ENCODE measurements around the gene WEE2.
"Not testable (repeated sequence)": the region's sequence is repeated elsewhere in the genome, so short reads cannot be mapped to it uniquely, and the experiment has no call there.

The WEE2 gene

DNA sequence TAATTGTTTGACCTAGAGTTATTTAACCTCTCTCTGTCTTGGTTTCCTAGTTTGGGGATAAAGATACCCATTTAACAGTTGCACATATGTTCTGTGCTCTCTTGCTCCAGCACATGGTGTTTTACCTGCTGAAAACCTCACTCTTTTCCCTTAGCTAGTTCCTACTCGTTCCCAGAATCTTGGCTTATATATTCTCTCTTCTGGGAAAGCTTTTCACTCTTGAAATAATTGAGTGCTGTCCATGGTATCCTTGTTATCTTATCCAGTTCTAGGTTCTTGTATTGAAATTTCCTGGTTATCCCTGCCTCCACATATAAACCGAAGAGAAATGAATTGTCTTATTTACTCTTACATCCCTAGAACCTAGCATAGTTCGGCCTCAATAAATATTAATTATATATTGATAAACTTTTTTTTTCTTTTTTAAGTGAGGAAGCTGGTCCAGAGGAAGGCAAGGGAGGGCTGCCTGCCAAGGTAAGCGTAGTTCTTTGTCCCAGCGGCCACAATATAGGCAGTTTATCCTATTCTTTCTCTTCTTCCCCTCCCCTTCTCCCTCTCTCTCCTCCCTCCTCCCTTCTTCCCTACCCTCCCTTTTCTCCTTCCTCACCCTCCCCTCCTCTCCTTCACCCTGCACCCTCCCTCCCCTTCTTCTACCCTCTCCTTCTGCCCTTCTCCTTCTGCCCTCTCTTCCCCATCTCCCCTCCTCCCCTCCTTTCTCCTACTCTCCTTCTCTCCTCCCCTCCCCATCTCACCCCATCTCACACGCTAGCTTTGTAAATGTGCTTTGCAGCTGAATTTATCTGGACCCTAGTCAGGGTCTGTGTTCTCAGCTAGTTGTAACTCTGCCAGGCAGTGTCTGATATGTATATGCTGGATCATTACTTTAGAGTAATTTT, 7.9 kb downstream of the WEE2 start:
- no peak for DNase-seq

DNA sequence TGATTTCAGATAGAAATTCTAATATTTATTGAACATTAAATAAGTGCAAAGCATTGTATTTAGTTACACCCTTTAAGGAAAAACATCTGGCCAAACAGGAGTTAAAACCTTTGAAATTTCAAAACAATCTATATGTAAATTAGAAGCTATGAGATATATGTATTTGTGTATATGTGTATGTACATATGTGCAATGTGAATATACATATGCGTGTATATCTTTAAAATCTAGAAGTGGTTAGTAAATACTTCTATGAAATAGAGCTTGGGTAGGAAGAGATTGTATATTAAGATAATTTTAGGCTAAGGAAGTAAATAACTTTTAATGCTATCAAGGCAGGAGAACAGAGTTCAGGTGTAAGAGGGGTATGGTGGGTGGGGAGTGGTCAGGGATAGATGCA, 9.3 kb downstream of the WEE2 start:
- no peak for DNase-seq

GRCh38 chr7:141722529-141722928, 14.4 kb downstream of the WEE2 start:
- no peak for DNase-seq

DNA sequence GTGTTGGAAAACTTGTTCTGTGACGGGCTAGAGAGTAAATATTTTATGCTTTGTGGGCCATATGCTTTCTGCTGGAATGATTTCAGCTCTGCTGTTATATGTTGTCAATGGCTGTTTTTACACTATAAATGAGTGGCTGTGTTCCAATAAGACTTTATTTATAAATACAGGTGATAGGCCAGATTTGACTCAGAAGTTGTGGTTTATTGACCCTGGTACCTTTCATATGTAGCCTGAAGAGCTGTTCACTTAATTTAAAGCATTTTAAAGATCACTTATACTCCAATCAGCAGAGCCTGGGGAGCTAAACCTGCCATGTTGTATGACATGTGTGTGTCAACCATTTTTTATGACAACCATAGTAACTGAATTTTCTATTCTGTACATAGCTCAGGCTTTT, 20.9 kb downstream of the WEE2 start:
- no peak for DNase-seq

GRCh38 chr7:141731476-141732149, 23.5 kb downstream of the WEE2 start:
- no peak for DNase-seq

DNA sequence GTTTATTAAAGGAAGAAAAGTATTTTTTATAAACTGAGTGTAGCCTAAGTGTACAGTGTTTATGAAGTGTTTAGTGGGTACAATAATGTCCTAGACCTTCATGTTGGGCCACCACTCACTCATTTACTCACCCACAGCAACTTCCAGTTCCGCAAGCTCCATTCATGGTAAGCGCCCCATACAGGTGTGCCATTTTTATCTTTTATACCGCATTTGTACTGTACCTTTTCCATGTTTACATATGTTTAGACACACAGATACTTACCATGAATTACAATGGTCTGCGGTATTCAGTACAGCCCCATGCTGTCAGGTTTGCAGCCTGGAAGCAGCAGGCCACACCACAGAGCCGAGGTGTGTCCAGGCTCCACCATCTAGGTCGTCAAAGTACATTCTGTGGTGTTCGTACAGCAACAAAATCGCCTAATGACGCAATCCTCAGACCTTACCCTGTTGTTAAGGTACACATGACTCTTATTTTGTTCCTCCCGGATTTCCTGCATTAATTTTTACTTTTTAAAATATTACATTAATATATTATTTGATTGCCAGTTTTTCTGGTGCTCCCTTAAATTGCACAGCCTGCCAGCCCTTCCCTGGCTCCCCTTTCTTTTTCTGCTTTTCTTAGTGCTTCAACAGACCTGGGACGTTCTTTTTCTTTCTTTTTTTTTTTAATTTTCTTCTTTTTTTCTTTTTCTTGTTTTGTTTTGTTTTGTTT, 29.1 kb downstream of the WEE2 start:
- no peak for DNase-seq

GRCh38 chr7:141737836-141738591, 29.9 kb downstream of the WEE2 start, which contains the start of gene SSBP1:
Gene SSBP1 (plus strand): TSS chr7:141738358. CDS start chr7:141739167, 809 bp downstream.
- no peak for DNase-seq

GRCh38 chr7:141738592-141739013, 30.4 kb downstream of the WEE2 start:
- DNase-seq, result no peak

DNA sequence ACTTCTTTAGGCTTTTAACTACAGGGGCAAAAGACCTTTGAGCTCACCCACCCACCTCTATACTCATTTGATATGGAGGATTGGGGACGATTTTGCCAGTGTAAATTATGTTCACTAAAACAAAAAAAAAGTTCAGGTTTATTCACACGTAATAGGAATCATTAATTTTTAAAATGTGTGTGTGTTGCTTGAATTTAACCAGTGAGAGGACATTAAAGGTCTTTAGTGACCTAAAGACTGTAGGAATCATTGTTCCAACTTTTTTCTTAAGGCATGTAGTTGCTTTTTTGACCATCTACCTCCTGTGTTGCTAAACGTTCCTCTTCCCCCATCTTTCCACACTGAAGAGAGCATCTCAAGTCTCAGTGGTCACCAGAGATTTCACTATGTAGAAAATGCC, 31.1 kb downstream of the WEE2 start:
- no peak for DNase-seq

DNA sequence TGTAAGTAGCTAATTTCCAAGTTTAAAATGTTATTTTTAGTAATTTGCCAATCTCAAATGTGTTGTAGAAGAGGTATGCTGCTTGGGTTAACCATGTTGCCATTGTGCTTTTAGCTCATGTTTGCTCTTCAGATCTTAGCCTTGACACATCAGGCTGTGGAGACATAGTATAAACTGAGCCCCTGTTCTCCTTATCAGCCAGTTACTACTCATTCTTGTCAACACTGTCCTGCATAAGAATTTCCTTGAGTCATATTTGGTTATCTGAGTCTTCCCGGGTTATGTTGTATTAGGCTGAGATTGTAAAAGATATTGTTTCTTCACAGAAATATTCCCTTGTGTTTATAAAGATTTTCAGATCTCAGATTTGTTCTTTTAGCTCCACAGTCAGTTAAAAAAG, 34.1 kb downstream of the WEE2 start:
- DNase-seq, result no peak

GRCh38 chr7:141744131-141744530, 36.0 kb downstream of the WEE2 start:
- DNase-seq, result no peak

DNA sequence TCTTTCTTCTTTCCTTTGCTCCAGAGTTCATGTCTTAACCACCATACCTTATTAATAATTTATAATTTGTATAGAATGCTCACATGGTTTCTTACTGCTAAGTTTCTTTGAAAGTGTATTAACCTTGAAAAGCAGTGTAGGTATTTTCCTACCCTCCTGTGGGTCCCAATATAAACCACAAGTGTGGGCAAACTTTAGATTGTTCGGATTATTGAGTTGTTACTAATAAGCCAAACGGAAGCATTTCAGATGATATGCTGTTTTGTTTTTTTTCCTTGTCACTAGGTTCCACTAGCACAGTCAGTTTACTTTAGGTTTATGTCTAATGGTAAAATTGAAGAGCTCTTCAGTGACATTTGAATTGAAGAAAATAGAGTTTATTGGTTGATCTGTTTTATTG, 40.2 kb downstream of the WEE2 start:
- DNase-seq, result no peak

GRCh38 chr7:141751904-141752303, 43.8 kb downstream of the WEE2 start:
- DNase-seq, result not testable (repeated sequence)

GRCh38 chr7:141752634-141753033, 44.5 kb downstream of the WEE2 start:
- DNase-seq, result no peak

- DNase-seq, result no peak
Measured at GRCh38 chr7:141754939-141755338, 46.8 kb downstream of the WEE2 start.

DNA sequence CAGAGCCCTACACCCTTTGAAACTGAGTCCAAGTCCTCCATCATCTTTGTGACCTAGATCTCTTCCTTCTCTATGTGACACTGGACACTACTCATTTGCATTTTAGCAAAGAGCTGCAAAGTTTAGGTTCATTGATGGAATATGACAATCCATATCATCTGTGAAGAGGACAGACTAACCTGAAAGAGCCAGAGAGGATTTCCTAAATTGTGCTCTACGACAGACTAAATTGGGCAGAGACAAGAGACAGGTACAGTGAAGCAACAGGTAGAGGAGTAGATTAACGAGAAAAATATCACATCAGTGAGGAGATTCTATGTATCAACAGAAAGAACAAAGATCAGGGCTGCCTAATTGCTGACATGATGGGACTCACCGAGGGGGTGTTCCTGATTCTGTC, 55.6 kb downstream of the WEE2 start, which contains the start of gene TAS2R3:
TSS of gene TAS2R3 (plus strand) at position 301 of the 400 bp plus-strand sequence. CDS start at position 363, 62 bp downstream.
- no peak for DNase-seq

DNA sequence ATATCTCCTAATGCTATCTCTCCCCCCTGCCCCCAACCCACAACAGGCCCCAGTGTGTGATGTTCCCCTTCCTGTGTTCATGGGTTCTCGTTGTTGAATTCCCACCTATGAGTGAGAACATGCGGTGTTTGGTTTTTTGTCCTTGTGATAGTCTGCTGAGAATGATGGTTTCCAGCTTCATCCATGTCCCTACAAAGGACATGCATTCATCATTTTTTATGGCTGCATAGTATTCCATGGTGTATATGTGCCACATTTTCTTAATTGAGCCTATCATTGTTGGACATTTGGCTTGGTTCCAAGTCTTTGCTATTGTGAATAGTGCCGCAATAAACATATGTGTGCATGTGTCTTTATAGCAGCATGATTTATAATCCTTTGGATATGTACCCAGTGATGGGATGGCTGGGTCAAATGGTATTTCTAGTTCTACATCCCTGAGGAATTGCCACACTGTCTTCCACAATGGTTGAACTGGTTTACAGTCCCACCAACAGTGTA, 62.0 kb downstream of the WEE2 start:
- not testable (repeated sequence) for DNase-seq

- no peak for DNase-seq
Measured at GRCh38 chr7:141776374-141776773, 68.2 kb downstream of the WEE2 start, which contains the start of gene TAS2R4. Gene TAS2R4 (plus strand): TSS chr7:141776674. CDS start chr7:141778489, 1,815 bp downstream.

All from cortex of kidney (tissue), 1 donor.